ENCODE measurements around the gene PKMYT1. TPM values are rescaled to one million over a fixed set of nuclear protein-coding genes. Genes with fewer than 3 reads are reported as not detected.
"Not testable (repeated sequence)": the region's sequence is repeated elsewhere in the genome, so short reads cannot be mapped to it uniquely, and the experiment has no call there.

The PKMYT1 gene
- total and polyA plus RNA-seq, 2 experiments from 2014 or later, result 7.7 to 21.0 TPM

DNA sequence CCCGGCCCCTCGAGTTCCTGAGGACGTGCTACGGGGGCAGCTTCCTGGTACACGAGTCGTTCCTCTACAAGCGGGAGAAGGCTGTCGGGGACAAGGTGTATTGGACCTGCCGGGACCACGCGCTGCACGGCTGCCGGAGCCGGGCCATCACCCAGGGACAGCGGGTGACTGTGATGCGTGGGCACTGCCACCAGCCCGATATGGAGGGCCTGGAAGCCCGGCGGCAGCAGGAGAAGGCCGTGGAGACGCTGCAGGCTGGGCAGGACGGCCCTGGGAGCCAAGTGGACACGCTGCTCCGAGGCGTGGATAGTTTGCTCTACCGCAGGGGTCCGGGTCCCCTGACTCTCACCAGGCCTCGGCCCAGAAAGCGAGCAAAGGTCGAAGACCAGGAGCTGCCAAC lies 47.1 kb downstream of the PKMYT1 start:
- Histone ChIP-seq H3K4me2 (no peak overlapping the region), H2AFZ (no peak overlapping the region), H3K36me3 (replicated peaks; ENCODE audit: insufficient read depth, low read depth) (no peaks in the 10 kb centered on the region), H3K27me3 (no peaks in the 10 kb centered on the region), H3K9me2 (replicated peaks; ENCODE audit: insufficient read depth) (no peaks in the 10 kb centered on the region), H3K4me1 (ENCODE audit: insufficient read depth) (no peaks in the 10 kb centered on the region), H3K9me3 (ENCODE audit: low read depth) (no peaks in the 10 kb centered on the region), H3K4me3 (no peak overlapping the region), H3K27ac (no peak overlapping the region), H4K20me1 (ENCODE audit: insufficient read depth, poor library complexity, severe bottlenecking) (no peaks in the 10 kb centered on the region), H3K79me2 (no peaks in the 10 kb centered on the region)
- TF ChIP-seq EZH2 (IDR thresholded peaks at IDR 0.05; ENCODE audit: borderline replicate concordance) (no peak), EZH2phosphoT487 (IDR thresholded peaks at IDR 0.05; ENCODE audit: low read depth, severe bottlenecking, unreplicated experiment) (no peak)
- TF ChIP-seq, protein P1, sequence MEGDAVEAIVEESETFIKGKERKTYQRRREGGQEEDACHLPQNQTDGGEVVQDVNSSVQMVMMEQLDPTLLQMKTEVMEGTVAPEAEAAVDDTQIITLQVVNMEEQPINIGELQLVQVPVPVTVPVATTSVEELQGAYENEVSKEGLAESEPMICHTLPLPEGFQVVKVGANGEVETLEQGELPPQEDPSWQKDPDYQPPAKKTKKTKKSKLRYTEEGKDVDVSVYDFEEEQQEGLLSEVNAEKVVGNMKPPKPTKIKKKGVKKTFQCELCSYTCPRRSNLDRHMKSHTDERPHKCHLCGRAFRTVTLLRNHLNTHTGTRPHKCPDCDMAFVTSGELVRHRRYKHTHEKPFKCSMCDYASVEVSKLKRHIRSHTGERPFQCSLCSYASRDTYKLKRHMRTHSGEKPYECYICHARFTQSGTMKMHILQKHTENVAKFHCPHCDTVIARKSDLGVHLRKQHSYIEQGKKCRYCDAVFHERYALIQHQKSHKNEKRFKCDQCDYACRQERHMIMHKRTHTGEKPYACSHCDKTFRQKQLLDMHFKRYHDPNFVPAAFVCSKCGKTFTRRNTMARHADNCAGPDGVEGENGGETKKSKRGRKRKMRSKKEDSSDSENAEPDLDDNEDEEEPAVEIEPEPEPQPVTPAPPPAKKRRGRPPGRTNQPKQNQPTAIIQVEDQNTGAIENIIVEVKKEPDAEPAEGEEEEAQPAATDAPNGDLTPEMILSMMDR (IDR thresholded peaks at IDR 0.05; ENCODE audit: poor library complexity), result no peak
- 97% methylated on average over 30 of the region's 30 CpGs for WGBS (ENCODE audit: low lambda C conversion rate, missing lambda C conversion rate)
- DNase-seq (ENCODE audit: low spot score), result no peak

DNA sequence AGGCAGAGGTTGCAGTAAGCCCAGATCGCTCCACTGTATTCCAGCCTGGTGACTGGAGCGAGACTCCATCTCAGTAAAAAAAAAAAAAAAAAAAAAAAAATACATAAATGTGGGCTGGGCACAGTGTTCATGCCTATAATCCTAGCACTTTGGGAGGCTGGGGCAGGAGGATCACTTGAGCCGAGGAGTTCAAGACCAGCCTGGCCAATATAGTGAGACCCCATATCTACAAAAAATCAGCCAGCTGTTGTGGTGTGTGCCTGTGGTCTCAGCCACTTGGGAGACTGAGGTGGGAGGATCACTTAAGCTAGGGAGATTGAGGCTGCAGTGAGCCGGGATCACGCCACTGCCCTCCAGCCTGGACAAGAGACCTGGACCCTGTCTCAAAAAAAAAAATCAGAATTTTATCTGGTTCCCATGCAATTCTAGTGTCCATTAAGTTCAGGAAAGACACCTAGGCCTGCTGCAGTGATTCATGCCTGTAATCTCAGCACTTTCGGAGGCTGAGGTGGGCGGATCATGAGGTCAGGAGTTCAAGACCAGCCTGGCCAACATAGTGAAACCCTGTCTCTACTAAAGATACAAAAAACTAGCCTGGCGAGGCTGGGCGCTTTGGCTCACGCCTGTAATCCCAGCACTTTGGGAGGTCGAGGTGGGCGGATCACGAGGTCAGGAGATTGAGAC lies 48.9 kb downstream of the PKMYT1 start:
- H3K9me3 ChIP-seq (ENCODE audit: low read depth); H3K4me2 ChIP-seq; H3K36me3 ChIP-seq (replicated peaks; ENCODE audit: insufficient read depth, low read depth); H3K79me2 ChIP-seq; H3K4me1 ChIP-seq (ENCODE audit: insufficient read depth); H3K9me2 ChIP-seq (replicated peaks; ENCODE audit: insufficient read depth); DNase-seq (ENCODE audit: low spot score); H3K27me3 ChIP-seq; H4K20me1 ChIP-seq (ENCODE audit: insufficient read depth, poor library complexity, severe bottlenecking); H2AFZ ChIP-seq; H3K27ac ChIP-seq; H3K4me3 ChIP-seq: not testable (repeated sequence)
- WGBS (ENCODE audit: low lambda C conversion rate, missing lambda C conversion rate), result 93% methylated on average over 13 of the region's 13 CpGs

DNA sequence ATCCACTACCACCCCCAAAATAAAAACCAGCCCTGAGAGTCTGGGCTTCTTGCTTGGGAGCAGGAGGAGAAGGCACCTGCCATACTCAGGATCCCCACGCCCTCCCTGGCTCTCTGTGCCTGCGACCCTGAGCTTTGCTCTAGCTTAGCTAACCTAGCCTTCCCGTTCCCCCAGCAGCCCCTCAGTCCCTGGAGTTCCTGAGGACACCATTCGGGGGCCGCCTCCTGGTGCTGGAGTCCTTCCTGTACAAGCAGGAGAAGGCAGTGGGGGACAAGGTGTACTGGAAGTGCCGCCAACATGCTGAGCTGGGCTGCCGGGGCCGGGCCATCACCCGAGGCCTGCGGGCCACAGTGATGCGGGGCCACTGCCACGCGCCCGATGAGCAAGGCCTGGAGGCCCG lies 50.0 kb downstream of the PKMYT1 start:
- DNase-seq (ENCODE audit: low spot score), result no peak
- H2AFZ ChIP-seq, result no peak overlapping the region
- TF ChIP-seq EZH2phosphoT487 (IDR thresholded peaks at IDR 0.05; ENCODE audit: low read depth, severe bottlenecking, unreplicated experiment) (no peak), EZH2 (IDR thresholded peaks at IDR 0.05; ENCODE audit: borderline replicate concordance) (no peak)
- TF ChIP-seq, protein P1 (IDR thresholded peaks at IDR 0.05; ENCODE audit: poor library complexity), result no peak
- H3K27me3 ChIP-seq, result no peaks in the 10 kb centered on the region
- H3K27ac ChIP-seq, result no peak overlapping the region
- no peaks in the 10 kb centered on the region for H4K20me1 ChIP-seq (ENCODE audit: insufficient read depth, poor library complexity, severe bottlenecking)
- no peak overlapping the region for H3K4me3 ChIP-seq
- no peaks in the 10 kb centered on the region for H3K9me2 ChIP-seq (replicated peaks; ENCODE audit: insufficient read depth)
- no peaks in the 10 kb centered on the region for H3K36me3 ChIP-seq (replicated peaks; ENCODE audit: insufficient read depth, low read depth)
- no peaks in the 10 kb centered on the region for H3K79me2 ChIP-seq
- H3K4me1 ChIP-seq (ENCODE audit: insufficient read depth), result no peaks in the 10 kb centered on the region
- no peak overlapping the region for H3K4me2 ChIP-seq
- WGBS (ENCODE audit: low lambda C conversion rate, missing lambda C conversion rate), result over 99% methylated on average over 14 of the region's 15 CpGs
- H3K9me3 ChIP-seq (ENCODE audit: low read depth), result no peaks in the 10 kb centered on the region

DNA sequence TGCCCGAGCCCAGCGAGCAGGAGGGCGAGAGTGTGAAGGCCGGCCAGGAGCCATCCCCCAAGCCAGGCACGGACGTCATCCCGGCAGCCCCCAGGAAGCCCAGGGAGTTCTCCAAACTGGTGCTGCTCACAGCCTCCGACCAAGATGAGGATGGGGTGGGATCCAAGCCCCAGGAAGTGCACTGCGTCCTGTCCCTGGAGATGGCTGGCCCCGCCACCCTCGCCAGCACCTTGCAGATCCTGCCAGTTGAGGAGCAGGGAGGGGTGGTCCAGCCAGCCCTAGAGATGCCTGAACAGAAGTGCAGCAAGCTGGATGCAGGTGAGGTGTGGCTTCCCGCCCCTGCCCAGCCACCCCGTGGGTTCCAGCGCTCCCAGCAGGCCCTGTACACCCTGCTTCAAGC lies 50.6 kb downstream of the PKMYT1 start:
- 94% methylated on average over 14 of the region's 14 CpGs for WGBS (ENCODE audit: low lambda C conversion rate, missing lambda C conversion rate)
- no peaks in the 10 kb centered on the region for H3K36me3 ChIP-seq (replicated peaks; ENCODE audit: insufficient read depth, low read depth)

More for the DNA sequence above, 50.6 kb downstream of the PKMYT1 start:
- Histone ChIP-seq H3K9me3 (ENCODE audit: low read depth) (no peaks in the 10 kb centered on the region), H4K20me1 (ENCODE audit: insufficient read depth, poor library complexity, severe bottlenecking) (no peaks in the 10 kb centered on the region), H2AFZ (no peak overlapping the region), H3K27ac (no peak overlapping the region), H3K4me2 (no peak overlapping the region), H3K9me2 (replicated peaks; ENCODE audit: insufficient read depth) (no peaks in the 10 kb centered on the region), H3K4me3 (no peak overlapping the region), H3K27me3 (no peaks in the 10 kb centered on the region), H3K79me2 (no peaks in the 10 kb centered on the region), H3K4me1 (ENCODE audit: insufficient read depth) (no peaks in the 10 kb centered on the region)
- TF ChIP-seq EZH2 (IDR thresholded peaks at IDR 0.05; ENCODE audit: borderline replicate concordance), result no peak
- no peak for TF ChIP-seq EZH2phosphoT487 (IDR thresholded peaks at IDR 0.05; ENCODE audit: low read depth, severe bottlenecking, unreplicated experiment)
- TF ChIP-seq, protein P1 (IDR thresholded peaks at IDR 0.05; ENCODE audit: poor library complexity), result no peak
- no peak for DNase-seq (ENCODE audit: low spot score)

Data from hepatocyte (in vitro differentiated cells).